HG03558 (cell line): Measurements from ENCODE around the gene DMBT1.
"Not testable (repeated sequence)": the region's sequence is repeated elsewhere in the genome, so short reads cannot be mapped to it uniquely, and the experiment has no call there.

Source experiments
- ATAC-seq: cut with Tn5 transposase; IDR thresholded peaks from one replicate; pipeline ENCODE4 v1.9.1; 2021; ENCODE audit warnings: moderate number of reproducible peaks; ENCODE audit not compliant: unreplicated experiment; ENCODE audit errors: extremely low read depth

The DMBT1 gene

GRCh38 chr10:122575776-122576175 is 15.2 kb downstream of the DMBT1 start:
- no peak for ATAC-seq

GRCh38 chr10:122576291-122576690 is 15.7 kb downstream of the DMBT1 start:
- no peak for ATAC-seq

GRCh38 chr10:122577311-122577885 is 16.8 kb downstream of the DMBT1 start:
- no peak for ATAC-seq

GRCh38 chr10:122586070-122586469 is 25.5 kb downstream of the DMBT1 start:
- not testable (repeated sequence) for ATAC-seq

GRCh38 chr10:122587098-122587760 is 26.7 kb downstream of the DMBT1 start:
- no peak for ATAC-seq

GRCh38 chr10:122588381-122588780 is 27.8 kb downstream of the DMBT1 start:
- no peak for ATAC-seq

- ATAC-seq = no peak
These were observed 29.6 kb downstream of the DMBT1 start for GRCh38 chr10:122590153-122590552.

- ATAC-seq = no peak
These were observed 31.2 kb downstream of the DMBT1 start for GRCh38 chr10:122591736-122592135.

- no peak for ATAC-seq
These were observed 31.6 kb downstream of the DMBT1 start for GRCh38 chr10:122592161-122592560.

GRCh38 chr10:122617476-122618270 is 57.1 kb downstream of the DMBT1 start:
- no peak for ATAC-seq

GRCh38 chr10:122618461-122619165 is 58.1 kb downstream of the DMBT1 start:
- ATAC-seq = no peak

- not testable (repeated sequence) for ATAC-seq
These were observed 60.4 kb downstream of the DMBT1 start for GRCh38 chr10:122620961-122621360.

- ATAC-seq = no peak
These were observed 64.0 kb downstream of the DMBT1 start for GRCh38 chr10:122624546-122624945.

GRCh38 chr10:122630526-122630925 is 70.0 kb downstream of the DMBT1 start:
- no peak for ATAC-seq

GRCh38 chr10:122632031-122632430 is 71.5 kb downstream of the DMBT1 start:
- ATAC-seq = no peak

GRCh38 chr10:122632576-122632975 is 72.0 kb downstream of the DMBT1 start:
- no peak for ATAC-seq

GRCh38 chr10:122636953-122637352 is 76.4 kb downstream of the DMBT1 start:
- ATAC-seq = no peak

GRCh38 chr10:122637376-122637775 is 76.8 kb downstream of the DMBT1 start:
- ATAC-seq = no peak

GRCh38 chr10:122638106-122638505 is 77.6 kb downstream of the DMBT1 start:
- ATAC-seq = no peak

GRCh38 chr10:122639801-122640200 is 79.2 kb downstream of the DMBT1 start:
- no peak for ATAC-seq

GRCh38 chr10:122640921-122641320 is 80.4 kb downstream of the DMBT1 start:
- ATAC-seq = no peak
